Measurements from ENCODE around the gene GLT1D1. TPM values are rescaled to one million over a fixed set of nuclear protein-coding genes. Genes with fewer than 3 reads are reported as not detected.

Gene GLT1D1
- total and polyA plus RNA-seq, 8 donors: 0.13 to 1.3 (median 0.89) TPM; not detected in 4

DNA sequence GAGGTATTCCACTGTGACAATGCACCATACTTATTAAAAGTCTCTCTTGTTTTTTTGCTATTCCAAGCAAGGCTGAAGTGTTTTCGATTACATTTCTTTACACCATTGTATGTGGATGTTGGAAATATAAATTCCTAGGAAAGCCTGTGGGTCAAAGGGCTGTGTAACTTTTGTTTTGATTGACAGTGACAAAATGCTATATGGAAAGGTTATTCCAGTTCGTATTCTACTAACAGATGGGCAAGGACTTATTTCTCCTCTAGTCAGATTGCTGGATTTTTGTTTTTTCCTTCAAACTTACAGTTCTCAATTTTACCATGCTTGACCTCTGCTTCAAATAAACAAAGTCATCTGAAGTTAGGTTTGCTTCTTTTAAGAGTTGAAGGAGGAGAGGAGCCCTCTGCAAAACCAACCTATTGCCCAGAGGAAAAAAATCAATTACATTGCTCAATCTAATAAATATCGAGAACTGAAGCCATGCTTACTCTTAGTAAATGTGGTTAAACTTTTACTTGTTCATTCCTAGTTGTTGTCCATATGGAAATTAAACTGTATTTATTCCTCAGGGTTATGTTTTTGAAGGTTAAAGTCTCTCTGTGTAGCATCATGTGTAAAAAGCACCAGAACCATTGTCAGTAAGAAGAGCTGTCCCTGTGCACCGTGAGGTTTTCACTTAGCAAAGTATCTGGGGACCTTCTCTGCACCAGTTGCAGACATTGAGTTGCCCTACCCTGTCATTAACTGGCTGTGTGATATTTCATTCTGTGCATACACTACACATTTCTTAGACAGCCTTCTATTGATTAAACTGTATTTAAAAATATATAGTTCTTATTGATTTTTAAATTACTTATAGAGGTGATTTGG is 26.9 kb downstream of the GLT1D1 start:
- intact Hi-C loops (cut with DNase I; ENCODE audit: low total_unique reads): no loop called here
- Histone ChIP-seq H3K4me1 (no peaks in the 10 kb centered on the region), H3K9me3 (peaks cover 0 to 37% (median 30%) of the 10 kb centered on the region in 4 donors), H3K27me3 (no peaks in the 10 kb centered on the region), H3K27ac (no peak overlapping the region), H3K4me3 (no peak overlapping the region), H3K36me3 (no peaks in the 10 kb centered on the region)
- 62 to 76% (median 68%) methylated on average over 4 of the region's 4 CpGs for WGBS, 5 donors
- DNase-seq: no peak
- TF ChIP-seq EP300 (IDR thresholded peaks at IDR 0.05) (no peak), POLR2AphosphoS5 (IDR thresholded peaks at IDR 0.05) (no peak), CTCF (IDR thresholded peaks at IDR 0.05) (no peak), POLR2A (IDR thresholded peaks at IDR 0.05) (no peak)

DNA sequence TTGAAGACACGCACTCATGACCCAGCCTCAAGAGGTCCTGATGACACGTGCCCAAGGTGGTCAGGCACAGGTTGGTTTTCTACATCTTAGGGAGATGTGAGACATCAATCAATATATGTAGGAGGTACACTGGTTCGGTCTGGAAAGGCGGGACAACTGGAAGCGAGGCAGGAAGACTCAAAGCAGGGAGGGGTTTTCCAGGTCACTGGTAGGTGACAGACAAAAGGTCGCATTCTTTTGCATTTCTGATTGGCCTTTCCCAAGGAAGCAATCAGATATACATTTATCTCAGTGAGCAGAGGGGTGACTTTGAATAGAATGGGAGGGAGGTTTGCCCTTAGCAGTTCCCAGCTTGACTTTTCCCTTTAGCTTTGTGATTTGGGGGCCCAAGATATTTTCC is 38.6 kb downstream of the GLT1D1 start:
- intact Hi-C loops (cut with DNase I; ENCODE audit: low total_unique reads): no loop called here
- WGBS, 5 donors: 51 to 72% (median 56%) methylated on average over 6 of the region's 6 CpGs
- Histone ChIP-seq H3K27ac (no peak overlapping the region), H3K4me3 (no peak overlapping the region), H3K9me3 (no peaks in the 10 kb centered on the region), H3K27me3 (no peaks in the 10 kb centered on the region), H3K4me1 (no peaks in the 10 kb centered on the region), H3K36me3 (no peaks in the 10 kb centered on the region)
- TF ChIP-seq POLR2AphosphoS5 (IDR thresholded peaks at IDR 0.05): no peak
- no peak for TF ChIP-seq CTCF (IDR thresholded peaks at IDR 0.05)
- no peak for TF ChIP-seq EP300 (IDR thresholded peaks at IDR 0.05)
- no peak for TF ChIP-seq POLR2A (IDR thresholded peaks at IDR 0.05)
- DNase-seq: no peak

DNA sequence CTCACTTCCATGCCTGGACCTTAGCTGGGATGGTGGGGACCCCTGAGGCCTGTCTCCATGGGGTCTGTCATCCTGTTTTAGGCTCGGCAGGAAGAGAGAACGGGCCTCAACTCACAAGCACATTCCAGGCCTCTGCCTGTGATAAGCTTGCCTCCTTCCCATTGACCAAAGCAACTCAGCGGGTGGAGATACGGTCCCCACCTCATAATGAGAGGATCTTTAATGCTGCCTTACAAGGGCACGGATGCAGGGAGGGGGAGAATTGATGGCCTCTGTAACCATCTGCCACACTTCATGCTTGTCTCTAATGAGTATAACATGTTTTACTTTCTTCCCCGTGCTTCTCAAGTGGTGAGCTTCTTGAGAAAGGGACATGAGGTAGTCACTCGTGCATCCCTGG is 50.0 kb downstream of the GLT1D1 start:
- H3K27ac ChIP-seq: no peak overlapping the region
- no peaks in the 10 kb centered on the region for H3K9me3 ChIP-seq
- no peaks in the 10 kb centered on the region for H3K27me3 ChIP-seq
- no peaks in the 10 kb centered on the region for H3K36me3 ChIP-seq
- no peak for TF ChIP-seq POLR2A (IDR thresholded peaks at IDR 0.05)
- no peak for TF ChIP-seq EP300 (IDR thresholded peaks at IDR 0.05)
- TF ChIP-seq CTCF (IDR thresholded peaks at IDR 0.05): no peak
- TF ChIP-seq POLR2AphosphoS5 (IDR thresholded peaks at IDR 0.05): no peak
- peaks cover 0 to 23% (median 0%) of the 10 kb centered on the region in 4 donors for H3K4me1 ChIP-seq
- 82 to 95% (median 88%) methylated on average over 7 of the region's 7 CpGs for WGBS, 5 donors
- intact Hi-C loops (cut with DNase I; ENCODE audit: low total_unique reads): no loop called here
- DNase-seq: no peak
- H3K4me3 ChIP-seq: no peak overlapping the region

GRCh38 chr12:128905003-128905544 is 51.8 kb downstream of the GLT1D1 start:
- Histone ChIP-seq H3K36me3 (no peaks in the 10 kb centered on the region), H3K4me1 (peaks cover 0 to 23% (median 0%) of the 10 kb centered on the region in 4 donors), H3K27me3 (no peaks in the 10 kb centered on the region), H3K9me3 (no peaks in the 10 kb centered on the region), H3K4me3 (no peak overlapping the region), H3K27ac (no peak overlapping the region)
- TF ChIP-seq POLR2AphosphoS5 (IDR thresholded peaks at IDR 0.05) (no peak), CTCF (IDR thresholded peaks at IDR 0.05) (no peak), POLR2A (IDR thresholded peaks at IDR 0.05) (no peak), EP300 (IDR thresholded peaks at IDR 0.05) (no peak)
- DNase-seq: peak; percentile 28 to 58
- intact Hi-C loops (cut with DNase I; ENCODE audit: low total_unique reads): no loop called here
- 50 to 71% (median 64%) methylated on average over 13 of the region's 13 CpGs for WGBS, 5 donors
